ENCODE data around the gene SERPINB1. TPM values are rescaled to one million over a fixed set of nuclear protein-coding genes. Genes with fewer than 3 reads are reported as not detected.

Gene SERPINB1
- total RNA-seq, 2 experiments from 2014 or later, result 58.3 to 58.4 TPM

DNA sequence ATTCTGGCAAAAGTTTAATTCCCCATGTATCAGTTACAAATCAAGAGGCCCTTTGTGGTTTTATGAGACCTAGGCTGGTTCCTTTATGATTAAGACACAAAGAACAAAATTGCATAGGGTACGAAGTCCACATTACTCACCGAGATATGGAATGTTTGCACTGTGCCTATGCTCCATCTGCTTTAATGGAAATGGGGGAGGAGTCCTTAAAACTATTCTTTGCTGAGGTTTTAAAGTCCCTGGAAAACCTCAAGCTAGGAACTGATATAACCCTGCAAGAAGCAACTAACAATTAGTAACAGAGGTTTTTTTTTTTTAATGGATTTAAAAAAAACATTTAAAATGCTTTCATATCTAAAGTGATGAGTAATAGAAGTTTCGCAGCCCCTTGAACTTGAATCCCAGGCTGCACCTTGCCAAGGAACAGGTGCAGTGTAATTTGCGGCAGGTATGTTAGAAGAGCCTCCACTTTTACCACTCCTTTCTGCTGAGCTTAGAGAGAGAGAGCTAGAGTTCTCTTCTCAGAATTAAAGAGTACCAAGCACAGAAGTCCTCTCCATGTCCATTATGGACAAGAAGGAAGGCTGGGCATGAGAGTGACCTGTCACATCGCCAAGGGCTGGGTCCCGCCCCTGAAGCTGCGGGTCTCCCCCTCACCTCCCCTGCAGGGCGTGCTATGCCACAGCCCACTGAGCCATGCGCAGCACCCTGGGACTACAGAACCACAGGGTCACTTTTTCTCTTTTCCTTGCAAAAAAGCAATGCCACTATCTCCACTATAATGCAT lies 2.3 kb downstream of the SERPINB1 start:
- H3K9me3 ChIP-seq (ENCODE audit: control insufficient read depth in 1 of 2, insufficient read depth in 1 of 2, low read length in 2 of 2), result no peaks in the 10 kb centered on the region
- peaks cover 67% of the 10 kb centered on the region for H3K4me1 Mint-ChIP-seq (ENCODE audit: low read depth)
- TF ChIP-seq, protein P1, sequence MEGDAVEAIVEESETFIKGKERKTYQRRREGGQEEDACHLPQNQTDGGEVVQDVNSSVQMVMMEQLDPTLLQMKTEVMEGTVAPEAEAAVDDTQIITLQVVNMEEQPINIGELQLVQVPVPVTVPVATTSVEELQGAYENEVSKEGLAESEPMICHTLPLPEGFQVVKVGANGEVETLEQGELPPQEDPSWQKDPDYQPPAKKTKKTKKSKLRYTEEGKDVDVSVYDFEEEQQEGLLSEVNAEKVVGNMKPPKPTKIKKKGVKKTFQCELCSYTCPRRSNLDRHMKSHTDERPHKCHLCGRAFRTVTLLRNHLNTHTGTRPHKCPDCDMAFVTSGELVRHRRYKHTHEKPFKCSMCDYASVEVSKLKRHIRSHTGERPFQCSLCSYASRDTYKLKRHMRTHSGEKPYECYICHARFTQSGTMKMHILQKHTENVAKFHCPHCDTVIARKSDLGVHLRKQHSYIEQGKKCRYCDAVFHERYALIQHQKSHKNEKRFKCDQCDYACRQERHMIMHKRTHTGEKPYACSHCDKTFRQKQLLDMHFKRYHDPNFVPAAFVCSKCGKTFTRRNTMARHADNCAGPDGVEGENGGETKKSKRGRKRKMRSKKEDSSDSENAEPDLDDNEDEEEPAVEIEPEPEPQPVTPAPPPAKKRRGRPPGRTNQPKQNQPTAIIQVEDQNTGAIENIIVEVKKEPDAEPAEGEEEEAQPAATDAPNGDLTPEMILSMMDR (IDR thresholded peaks at IDR 0.05), result no peak
- H3K4me3 Mint-ChIP-seq, result peak overlapping the region; percentile 87
- no peaks in the 10 kb centered on the region for H3K27me3 Mint-ChIP-seq
- H3K27ac ChIP-seq (ENCODE audit: low read depth in 1 of 2, low read length in 2 of 2), result no peak overlapping the region
- H3K27me3 ChIP-seq (ENCODE audit: control insufficient read depth in 1 of 2, insufficient read depth in 2 of 2, low read length in 2 of 2), result no peaks in the 10 kb centered on the region
- peaks cover 66% of the 10 kb centered on the region for H3K36me3 Mint-ChIP-seq (ENCODE audit: low read depth)
- ATAC-seq (ENCODE audit: poor library complexity) (no peak), DNase-seq (no peak)
- H3K9me3 Mint-ChIP-seq, result no peaks in the 10 kb centered on the region
- H3K4me3 ChIP-seq (ENCODE audit: low read length), result peak overlapping the region; percentile 72
- intact Hi-C loops (cut with DNase I, micrococcal nuclease), result no loop called here
- CTCF ChIA-PET, result interaction anchor here (1.2 to 2.6 kb wide), 3 partner anchors 48 to 150 kb away, joined by 3 to 12 read pairs (median 4); no protein-coding TSS in a partner anchor
- peaks cover 37% of the 10 kb centered on the region for H3K4me1 ChIP-seq (ENCODE audit: insufficient read depth, low read length)
- POLR2A ChIA-PET, result interaction anchor here (0.8 to 4.6 kb wide), 9 partner anchors 19 to 229 kb away, joined by 3 to 73 read pairs (median 19); partner anchors contain the start of genes RIPK1 and WRNIP1
- peaks cover 53% of the 10 kb centered on the region for H3K36me3 ChIP-seq (ENCODE audit: insufficient read depth, low read length)
- peak overlapping the region; percentile 86 for H3K27ac Mint-ChIP-seq

DNA sequence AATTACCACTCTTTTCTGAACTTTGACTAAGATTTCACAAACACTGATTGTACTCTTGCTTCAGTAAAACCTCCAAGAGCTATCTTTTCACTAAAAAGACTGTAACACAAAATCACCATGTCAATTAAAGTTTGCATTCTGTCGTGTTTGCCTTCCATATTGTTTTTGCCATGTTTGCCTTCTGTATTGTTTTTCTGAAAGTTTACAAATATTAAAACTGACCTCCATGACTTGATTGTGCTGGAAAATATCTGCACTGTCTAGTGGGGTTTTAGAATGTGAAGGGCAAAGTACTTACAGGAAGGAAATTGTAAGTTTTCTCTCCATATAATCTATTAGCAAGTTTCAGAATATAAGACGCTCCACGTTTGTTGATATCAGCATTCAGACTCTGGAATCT lies 3.4 kb downstream of the SERPINB1 start:
- ChIA-PET CTCF (interaction anchor here (1.9 kb wide), 1 partner anchor 47 kb away, joined by 4 read pairs; no protein-coding TSS in a partner anchor), POLR2A (interaction anchor here (4.6 kb wide), 1 partner anchor 152 kb away, joined by 73 read pairs; no protein-coding TSS in a partner anchor)
- TF ChIP-seq, protein P1 (IDR thresholded peaks at IDR 0.05), result no peak
- peaks cover 58% of the 10 kb centered on the region for H3K4me1 Mint-ChIP-seq (ENCODE audit: low read depth)
- H3K4me3 Mint-ChIP-seq, result no peak overlapping the region
- H3K27me3 ChIP-seq (ENCODE audit: control insufficient read depth in 1 of 2, insufficient read depth in 2 of 2, low read length in 2 of 2), result no peaks in the 10 kb centered on the region
- ATAC-seq (ENCODE audit: poor library complexity), result no peak
- H3K9me3 Mint-ChIP-seq, result no peaks in the 10 kb centered on the region
- H3K27ac Mint-ChIP-seq, result no peak overlapping the region
- H3K4me1 ChIP-seq (ENCODE audit: insufficient read depth, low read length), result peaks cover 35% of the 10 kb centered on the region
- no peak overlapping the region for H3K27ac ChIP-seq (ENCODE audit: low read depth in 1 of 2, low read length in 2 of 2)
- intact Hi-C loops (cut with DNase I, micrococcal nuclease), result no loop called here
- no peak for DNase-seq
- H3K36me3 ChIP-seq (ENCODE audit: insufficient read depth, low read length), result peaks cover 64% of the 10 kb centered on the region
- H3K9me3 ChIP-seq (ENCODE audit: control insufficient read depth in 1 of 2, insufficient read depth in 1 of 2, low read length in 2 of 2), result no peaks in the 10 kb centered on the region
- H3K4me3 ChIP-seq (ENCODE audit: low read length), result no peak overlapping the region
- H3K27me3 Mint-ChIP-seq, result no peaks in the 10 kb centered on the region
- peaks cover 76% of the 10 kb centered on the region for H3K36me3 Mint-ChIP-seq (ENCODE audit: low read depth)

DNA sequence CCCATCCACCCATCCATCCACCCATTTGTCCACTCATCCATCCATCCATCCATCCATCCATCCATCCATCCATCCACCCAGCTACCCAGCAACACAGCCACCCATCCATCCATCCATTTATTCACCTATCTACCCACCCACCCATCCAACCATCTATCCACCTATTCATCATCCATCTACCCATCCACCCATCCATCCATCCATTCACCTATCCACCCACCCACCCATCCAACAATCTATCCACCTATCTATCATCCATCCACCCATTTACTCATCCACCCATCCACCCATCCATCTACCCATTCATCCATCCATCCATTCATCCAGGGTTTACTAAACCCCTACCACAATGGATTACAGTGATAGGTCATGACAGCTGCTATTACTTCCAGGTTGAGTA lies 7.4 kb downstream of the SERPINB1 start:
- TF ChIP-seq, protein P1 (IDR thresholded peaks at IDR 0.05), result no peak
- DNase-seq (no peak), ATAC-seq (ENCODE audit: poor library complexity) (no peak)
- Histone ChIP-seq H3K9me3 (ENCODE audit: control insufficient read depth in 1 of 2, insufficient read depth in 1 of 2, low read length in 2 of 2) (no peaks in the 10 kb centered on the region), H3K27me3 (ENCODE audit: control insufficient read depth in 1 of 2, insufficient read depth in 2 of 2, low read length in 2 of 2) (no peaks in the 10 kb centered on the region), H3K4me1 (ENCODE audit: insufficient read depth, low read length) (no peaks in the 10 kb centered on the region), H3K27ac (ENCODE audit: low read depth in 1 of 2, low read length in 2 of 2) (no peak overlapping the region), H3K36me3 (ENCODE audit: insufficient read depth, low read length) (peaks cover 60% of the 10 kb centered on the region), H3K4me3 (ENCODE audit: low read length) (no peak overlapping the region)
- peaks cover 72% of the 10 kb centered on the region for H3K36me3 Mint-ChIP-seq (ENCODE audit: low read depth)
- POLR2A ChIA-PET, result interaction anchor here (1.4 kb wide), 1 partner anchor 8 kb away, joined by 4 read pairs; the partner anchor contains the start of gene SERPINB1
- no peak overlapping the region for H3K4me3 Mint-ChIP-seq
- intact Hi-C loops (cut with DNase I, micrococcal nuclease), result no loop called here
- no peaks in the 10 kb centered on the region for H3K27me3 Mint-ChIP-seq
- H3K9me3 Mint-ChIP-seq, result no peaks in the 10 kb centered on the region
- no peak overlapping the region for H3K27ac Mint-ChIP-seq
- H3K4me1 Mint-ChIP-seq (ENCODE audit: low read depth), result peaks cover 26% of the 10 kb centered on the region
- CTCF ChIA-PET, result interaction anchor here (1.2 kb wide), 1 partner anchor 103 kb away, joined by 3 read pairs; no protein-coding TSS in a partner anchor
